Ishikawa (cell line): ENCODE results near the gene SPATS1.

Source experiments
- EGR1 ChIP-seq: IDR thresholded peaks from 2 replicates; pipeline ENCODE4 v1.6.1; 2012
- EP300 ChIP-seq: IDR thresholded peaks from 2 replicates; pipeline ENCODE4 v1.6.1; 2012; ENCODE audit warnings: borderline replicate concordance
- NFIC ChIP-seq: IDR thresholded peaks from 2 replicates; pipeline ENCODE4 v1.6.1; 2012
- RAD21 ChIP-seq: IDR thresholded peaks from 2 replicates; pipeline ENCODE4 v1.6.1; 2012; ENCODE audit warnings: low read depth
- REST ChIP-seq: IDR thresholded peaks from 2 replicates; pipeline ENCODE4 v1.6.1; 2012; ENCODE audit warnings: low read depth, mild to moderate bottlenecking
- TEAD4 ChIP-seq: IDR thresholded peaks from 2 replicates; pipeline ENCODE4 v1.6.1; 2012
- USF1 ChIP-seq: IDR thresholded peaks from 2 replicates; pipeline ENCODE4 v1.6.1; 2012
- YY1 ChIP-seq: IDR thresholded peaks from 2 replicates; pipeline ENCODE4 v1.6.1; 2012; ENCODE audit warnings: low read depth
- ZBTB7A ChIP-seq: IDR thresholded peaks from 2 replicates; pipeline ENCODE4 v1.6.1; 2012; ENCODE audit warnings: low read depth

DNA sequence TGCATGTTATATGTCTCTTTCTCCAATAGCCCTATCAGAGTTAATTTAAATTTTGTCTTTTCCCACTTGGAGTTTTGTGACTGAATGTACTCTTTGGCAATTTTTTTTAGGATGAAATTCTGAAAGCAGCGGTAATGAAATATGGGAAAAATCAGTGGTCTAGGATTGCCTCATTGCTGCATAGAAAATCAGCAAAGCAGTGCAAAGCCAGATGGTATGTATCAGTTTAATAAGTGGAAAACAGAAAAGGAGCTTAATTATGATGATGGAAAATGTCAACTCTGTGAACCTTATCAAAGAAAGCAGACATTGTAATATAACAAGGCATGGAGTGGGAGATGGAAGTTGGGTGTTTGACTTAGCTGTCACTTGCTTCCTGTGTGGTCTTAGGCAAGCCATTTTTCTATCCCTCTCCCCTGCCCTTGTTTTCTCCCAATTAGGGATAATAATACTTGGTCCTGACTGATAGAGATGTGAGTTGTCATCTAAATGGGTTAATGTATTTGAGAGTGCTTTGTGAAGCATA, 47.8 kb downstream of the SPATS1 start:
- no peak for TF ChIP-seq NFIC
- no peak for TF ChIP-seq RAD21
- TF ChIP-seq YY1, result no peak
- no peak for TF ChIP-seq USF1
- TF ChIP-seq EP300, result no peak
- no peak for TF ChIP-seq EGR1
- no peak for TF ChIP-seq REST
- TF ChIP-seq TEAD4, result no peak
- TF ChIP-seq ZBTB7A, result no peak
